ENCODE results near the gene ANTXR2.
"Not testable (repeated sequence)": the region's sequence is repeated elsewhere in the genome, so short reads cannot be mapped to it uniquely, and the experiment has no call there.

The ANTXR2 gene

GRCh38 chr4:79918292-79918691 lies 154.7 kb downstream of the ANTXR2 start:
- no peak for DNase-seq (ENCODE audit: low read depth)

- peak; percentile 16 for DNase-seq (ENCODE audit: low read depth)
These were observed 155.8 kb downstream of the ANTXR2 start for GRCh38 chr4:79917246-79917645.

GRCh38 chr4:79915246-79915645 lies 157.8 kb downstream of the ANTXR2 start:
- DNase-seq (ENCODE audit: low read depth), result no peak

- DNase-seq (ENCODE audit: low read depth), result peak; percentile 8
These were observed 159.4 kb downstream of the ANTXR2 start for GRCh38 chr4:79913581-79913980.

- no peak for DNase-seq (ENCODE audit: low read depth)
These were observed 166.0 kb downstream of the ANTXR2 start for GRCh38 chr4:79907001-79907400.

- DNase-seq (ENCODE audit: low read depth), result no peak
These were observed 166.7 kb downstream of the ANTXR2 start for GRCh38 chr4:79906303-79906702.

GRCh38 chr4:79905212-79905611 lies 167.8 kb downstream of the ANTXR2 start:
- no peak for DNase-seq (ENCODE audit: low read depth)

- no peak for DNase-seq (ENCODE audit: low read depth)
These were observed 168.7 kb downstream of the ANTXR2 start for GRCh38 chr4:79904331-79904730.

- no peak for DNase-seq (ENCODE audit: low read depth)
These were observed 172.8 kb downstream of the ANTXR2 start for GRCh38 chr4:79900182-79900581.

- no peak for DNase-seq (ENCODE audit: low read depth)
These were observed 173.5 kb downstream of the ANTXR2 start for GRCh38 chr4:79899481-79899880.

- no peak for DNase-seq (ENCODE audit: low read depth)
These were observed 175.0 kb downstream of the ANTXR2 start for GRCh38 chr4:79898055-79898454.

- DNase-seq (ENCODE audit: low read depth), result no peak
These were observed 175.9 kb downstream of the ANTXR2 start for GRCh38 chr4:79897174-79897573.

GRCh38 chr4:79893456-79893855 lies 179.6 kb downstream of the ANTXR2 start:
- DNase-seq (ENCODE audit: low read depth), result no peak

- DNase-seq (ENCODE audit: low read depth), result not testable (repeated sequence)
These were observed 184.0 kb downstream of the ANTXR2 start for GRCh38 chr4:79889026-79889425.

- no peak for DNase-seq (ENCODE audit: low read depth)
These were observed 186.5 kb downstream of the ANTXR2 start for GRCh38 chr4:79886557-79886956.

- no peak for DNase-seq (ENCODE audit: low read depth)
These were observed 187.0 kb downstream of the ANTXR2 start for GRCh38 chr4:79886021-79886420.

- no peak for DNase-seq (ENCODE audit: low read depth)
These were observed 189.7 kb downstream of the ANTXR2 start for GRCh38 chr4:79883290-79883689.

GRCh38 chr4:79882806-79883205 lies 190.2 kb downstream of the ANTXR2 start:
- no peak for DNase-seq (ENCODE audit: low read depth)

- no peak for DNase-seq (ENCODE audit: low read depth)
These were observed 191.6 kb downstream of the ANTXR2 start for GRCh38 chr4:79881407-79881806.

- DNase-seq (ENCODE audit: low read depth), result no peak
These were observed 195.5 kb downstream of the ANTXR2 start for GRCh38 chr4:79877511-79877910.

GRCh38 chr4:79875344-79875899 lies 197.6 kb downstream of the ANTXR2 start:
- DNase-seq (ENCODE audit: low read depth), result no peak

- no peak for DNase-seq (ENCODE audit: low read depth)
These were observed 198.8 kb downstream of the ANTXR2 start for GRCh38 chr4:79874197-79874596.

GRCh38 chr4:79872738-79873137 lies 200.3 kb downstream of the ANTXR2 start:
- no peak for DNase-seq (ENCODE audit: low read depth)

- no peak for DNase-seq (ENCODE audit: low read depth)
These were observed 201.1 kb downstream of the ANTXR2 start for GRCh38 chr4:79871961-79872360.

Data from GM04504 (cell line).